GM12872 (cell line): ENCODE measurements around the gene DNAH14.

Experiments used
- CTCF ChIP-seq: IDR thresholded peaks from 3 replicates; pipeline ENCODE4 v1.5.1; 2011; ENCODE audit warnings: low read depth, mild to moderate bottlenecking, low read length, moderate library complexity; ENCODE audit not compliant: insufficient read depth

The DNAH14 gene

GRCh38 chr1:225448146-225448805, 518.8 kb downstream of the DNAH14 start:
- TF ChIP-seq CTCF, result no peak
